Activated T-cell treated with anti-CD3 and anti-CD28 coated beads for 4 hours (primary cell): ENCODE data around the gene CBLN1.
"Not testable (repeated sequence)": the region's sequence is repeated elsewhere in the genome, so short reads cannot be mapped to it uniquely, and the experiment has no call there.

Experiments used
- DNase-seq: peaks from one replicate; pipeline ENCODE4 v3.0.0-alpha.2; 2020

CBLN1 gene

DNA sequence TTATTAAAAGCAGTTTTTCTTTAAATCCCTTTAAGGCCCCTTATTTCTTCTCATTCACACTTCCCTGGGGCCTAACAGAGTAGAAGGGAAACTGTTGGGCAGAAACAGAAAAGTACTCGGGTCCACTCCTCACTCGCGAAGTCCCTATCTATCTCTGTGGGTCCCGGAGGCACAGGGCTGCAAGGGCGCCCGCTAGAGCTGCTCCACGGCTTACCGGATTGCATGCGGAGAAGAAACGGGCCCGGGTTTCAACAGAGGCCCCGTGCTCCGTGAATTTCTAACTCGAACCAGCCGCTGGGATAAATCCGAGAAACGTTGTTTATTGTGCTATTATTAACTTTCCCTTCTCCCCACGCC lies 4.3 kb downstream of the CBLN1 start:
- no peak for DNase-seq

DNA sequence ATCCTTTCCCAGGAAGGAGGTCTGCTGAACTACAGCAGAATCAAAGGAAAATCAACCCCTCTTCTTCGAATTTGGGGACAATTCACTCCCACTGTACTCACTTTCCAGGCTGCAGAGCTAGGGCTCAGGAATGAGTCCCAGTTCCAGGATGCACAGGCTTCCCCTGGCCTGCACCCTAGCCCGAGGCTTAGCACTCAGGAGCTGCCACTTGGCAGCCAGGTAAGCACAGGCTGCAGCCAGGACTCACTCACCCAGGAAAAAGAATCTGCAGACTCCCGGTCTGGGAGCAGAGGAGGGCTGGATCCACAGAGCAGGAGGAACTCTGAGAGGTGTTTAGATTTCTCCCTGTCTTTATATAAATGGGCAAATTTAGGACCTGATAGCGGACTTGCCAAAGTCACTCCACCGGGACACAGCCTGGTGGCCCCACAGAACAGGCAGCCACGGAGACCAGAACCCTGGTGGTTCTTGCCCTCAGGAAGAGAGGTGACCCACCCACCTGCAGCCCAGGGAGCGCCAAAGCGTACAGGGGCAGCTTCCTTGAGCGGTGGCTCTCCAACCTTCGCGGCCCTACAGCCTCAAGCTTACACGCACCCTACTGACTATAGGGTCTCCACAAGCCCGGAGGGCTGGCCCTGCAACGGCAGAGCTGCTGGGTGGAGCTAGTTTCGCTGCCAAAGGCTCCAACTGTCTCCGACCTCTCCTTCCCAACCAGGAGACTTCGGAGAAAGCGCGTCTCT lies 4.8 kb downstream of the CBLN1 start:
- no peak for DNase-seq

DNA sequence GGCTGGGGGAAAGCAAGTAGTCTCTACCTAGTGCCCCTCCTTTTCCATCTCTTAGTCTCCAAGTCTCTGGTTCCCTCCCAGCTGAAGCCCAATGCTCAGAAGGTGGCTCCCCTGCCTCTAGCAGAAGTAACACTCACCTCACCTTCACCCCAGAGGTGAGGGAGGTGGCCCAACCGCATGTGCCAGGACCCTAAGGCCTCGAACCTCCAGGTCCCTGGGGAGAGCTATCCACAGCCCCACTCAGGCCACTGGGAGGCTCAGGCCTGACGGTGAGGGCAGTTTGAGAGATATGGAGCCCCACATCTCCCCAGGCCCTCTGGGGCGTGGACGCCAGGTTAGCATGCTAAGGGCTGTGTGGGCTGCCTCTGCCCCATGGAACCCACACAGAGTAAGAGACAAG lies 5.8 kb downstream of the CBLN1 start:
- no peak for DNase-seq

DNA sequence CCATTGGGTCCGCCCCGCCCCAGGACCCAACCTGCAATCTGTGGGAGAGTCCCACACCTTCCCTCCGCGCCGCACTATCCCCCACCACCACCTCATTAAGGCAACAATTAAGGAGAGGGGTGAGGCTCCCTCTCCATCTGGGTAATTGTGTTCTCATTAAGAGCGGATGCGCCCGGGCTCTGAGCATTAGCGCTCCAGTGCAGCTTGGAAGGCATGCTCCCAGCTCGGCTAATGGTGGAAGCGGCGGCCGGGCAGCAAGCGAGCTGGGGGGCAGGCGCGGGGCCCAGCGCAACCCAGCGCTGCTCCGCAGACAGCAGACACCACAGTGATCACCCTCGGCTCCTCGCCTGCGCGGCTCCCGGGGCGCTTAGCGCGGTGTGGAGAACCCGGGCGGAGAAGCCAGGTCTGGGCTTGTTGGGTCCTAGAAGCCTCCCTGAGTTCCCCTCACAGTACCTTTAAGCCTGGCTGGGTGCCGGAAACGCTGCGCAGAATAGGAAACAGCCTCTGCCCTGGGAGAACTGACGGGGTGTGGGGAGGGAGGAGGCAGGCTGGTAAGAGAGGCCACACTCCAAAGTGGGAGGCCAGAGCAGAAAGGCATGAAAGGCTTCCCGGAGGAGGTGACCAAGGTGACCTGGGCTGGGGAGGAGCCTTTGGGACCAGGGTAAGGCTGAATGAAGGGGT lies 6.4 kb downstream of the CBLN1 start:
- no peak for DNase-seq

DNA sequence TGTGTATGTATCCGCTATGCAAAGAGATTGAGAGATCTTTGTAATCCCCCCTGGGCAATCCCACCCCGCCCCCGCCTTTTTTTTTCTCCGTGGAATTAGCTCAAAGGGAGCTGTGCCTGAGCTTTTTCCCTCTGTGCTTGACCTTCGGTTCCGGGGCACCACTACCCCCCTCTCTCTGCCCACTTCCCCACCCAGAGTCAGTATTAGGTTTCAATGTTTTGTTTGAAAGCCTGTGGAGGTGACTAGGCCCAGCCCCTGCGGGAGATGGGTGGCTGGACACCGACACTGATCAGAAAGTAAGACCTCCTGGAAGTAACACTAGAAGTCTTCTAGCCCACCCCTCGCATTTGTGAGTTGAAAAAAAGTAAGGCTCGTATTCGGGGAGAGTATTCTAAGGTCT lies 7.0 kb downstream of the CBLN1 start:
- no peak for DNase-seq

DNA sequence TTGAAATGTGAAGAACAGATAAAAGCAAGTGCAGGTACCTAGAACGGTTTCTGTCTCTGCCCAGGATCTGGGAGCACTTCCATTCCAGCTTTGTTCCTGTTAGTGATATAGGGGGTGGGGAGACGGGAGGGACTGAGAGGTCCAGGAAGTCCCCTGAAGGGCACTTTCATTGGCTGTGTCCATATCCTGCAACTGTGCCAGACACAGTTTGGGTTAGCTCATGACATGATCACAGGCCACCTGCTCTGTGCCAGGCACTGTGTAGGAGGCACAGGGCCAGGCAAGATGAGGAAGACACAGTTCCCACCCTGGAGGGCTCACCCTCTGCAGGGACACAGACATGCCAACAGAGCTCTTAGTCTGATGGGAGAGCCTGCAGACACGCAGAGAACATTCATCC lies 7.9 kb downstream of the CBLN1 start:
- DNase-seq: no peak

DNA sequence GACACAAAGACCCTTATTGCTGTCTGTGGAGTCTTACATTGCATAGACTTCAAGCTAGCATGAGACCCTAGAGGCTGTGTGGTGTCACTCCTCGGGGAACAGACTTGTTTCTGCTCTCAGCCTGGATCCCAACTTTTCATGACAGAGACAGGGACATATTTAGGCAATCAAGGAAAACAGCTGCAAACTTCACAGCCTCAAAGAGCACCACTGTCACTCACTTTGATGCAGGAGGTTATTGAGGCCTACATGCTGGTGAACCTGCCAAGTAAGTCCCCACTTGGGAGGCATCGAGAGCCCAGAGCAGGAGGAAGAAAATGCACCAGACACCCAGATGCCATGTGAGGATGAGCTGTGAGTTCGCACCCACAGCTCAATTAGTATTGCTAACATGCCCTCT lies 10.3 kb downstream of the CBLN1 start:
- DNase-seq: no peak

DNA sequence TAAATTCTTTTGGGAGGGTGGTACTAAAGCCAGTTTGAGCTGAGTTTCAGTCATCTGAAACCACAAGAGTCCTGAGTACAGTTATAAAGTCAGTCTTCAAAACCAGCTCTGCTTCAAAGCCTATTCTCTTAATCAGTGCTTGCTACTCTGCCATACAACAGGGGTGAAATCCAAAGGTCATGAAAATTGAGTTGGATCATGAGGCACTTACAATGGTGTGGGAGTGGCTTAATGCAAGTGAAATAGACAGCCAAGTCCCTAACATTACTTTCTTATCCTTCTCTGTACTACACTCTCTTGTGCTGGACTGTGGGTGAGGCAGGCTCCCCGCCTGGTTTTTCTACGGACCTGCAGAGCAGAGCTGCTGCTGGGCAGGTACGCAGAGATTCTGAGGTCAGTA lies 12.4 kb downstream of the CBLN1 start:
- no peak for DNase-seq

DNA sequence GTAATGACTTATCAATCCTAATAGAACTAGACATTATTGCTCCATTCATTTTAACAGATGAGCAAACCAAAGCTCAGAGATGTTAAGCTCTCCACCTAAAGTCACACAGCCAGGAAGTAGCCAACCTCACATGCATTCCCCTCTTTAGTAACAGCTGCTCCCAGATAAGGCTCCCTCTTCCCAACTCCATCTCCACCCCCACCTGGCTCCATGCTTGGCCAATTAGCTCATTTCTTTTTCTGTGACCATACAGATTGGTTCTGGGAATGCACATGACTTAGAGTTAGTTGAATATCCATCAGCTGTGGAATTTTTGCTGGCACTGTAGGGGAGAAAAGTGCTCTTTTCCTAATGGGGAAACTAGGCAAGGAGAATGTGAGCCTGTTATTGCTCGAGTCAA lies 13.0 kb downstream of the CBLN1 start:
- no peak for DNase-seq

DNA sequence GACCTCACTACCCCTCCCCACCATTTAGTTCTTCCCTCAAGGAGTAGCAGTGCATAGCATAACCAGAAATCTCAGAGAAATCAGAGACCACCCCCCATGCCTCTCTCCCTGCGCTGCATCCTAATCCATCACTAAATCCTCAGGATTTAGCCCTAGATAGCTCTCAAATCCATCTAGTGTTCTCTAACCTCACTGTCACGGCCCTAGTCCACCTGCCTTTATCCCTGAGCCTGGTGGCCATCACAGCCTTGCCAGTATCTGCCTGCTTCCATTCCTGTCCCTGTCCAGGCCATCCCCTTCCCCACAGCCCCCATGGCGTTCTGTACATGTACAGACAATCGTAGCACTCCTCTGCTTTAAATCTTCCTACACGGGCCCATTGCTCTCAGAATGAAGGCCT lies 19.1 kb downstream of the CBLN1 start:
- DNase-seq: no peak

DNA sequence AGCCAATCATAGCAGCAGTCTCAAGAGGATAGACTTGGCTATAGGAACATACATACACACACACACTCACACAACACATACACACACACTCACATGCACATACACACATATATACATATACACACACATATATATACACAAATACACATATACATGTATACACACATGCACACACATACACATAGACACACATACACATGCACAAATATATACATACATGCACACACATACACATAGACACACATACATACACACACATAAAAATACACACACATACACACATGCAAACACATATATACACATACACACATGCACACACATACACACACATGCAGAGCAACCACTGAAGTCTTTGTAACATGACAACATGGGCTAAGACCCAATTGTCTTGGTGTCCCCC lies 19.7 kb downstream of the CBLN1 start:
- DNase-seq: no peak

DNA sequence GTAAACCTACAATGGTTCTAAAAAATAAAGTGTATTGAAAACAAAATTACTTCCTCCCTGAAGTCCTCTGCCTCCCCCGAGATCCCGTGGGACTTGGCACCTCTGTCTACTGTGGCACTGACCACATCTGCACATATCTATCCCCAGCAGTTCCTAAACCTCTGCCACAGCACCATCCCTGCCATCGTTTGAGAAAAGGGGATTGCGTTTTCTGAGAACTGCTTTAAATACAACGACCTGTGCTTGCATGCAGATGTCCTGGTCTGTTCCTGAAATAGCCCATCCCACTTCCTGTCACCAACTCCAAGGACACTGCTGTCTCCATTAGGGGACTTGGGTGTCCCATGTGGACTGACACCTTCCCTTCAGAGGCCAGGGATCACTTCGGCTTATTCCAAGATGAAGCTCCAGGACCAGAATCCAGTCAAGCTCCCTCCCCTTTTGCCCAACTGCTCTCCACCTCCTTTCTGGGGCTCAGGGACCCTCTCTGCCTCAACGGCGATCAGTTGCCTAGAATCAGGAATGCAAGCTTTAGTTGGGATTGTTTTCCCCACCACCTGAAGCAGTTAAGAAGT lies 20.6 kb downstream of the CBLN1 start:
- no peak for DNase-seq

DNA sequence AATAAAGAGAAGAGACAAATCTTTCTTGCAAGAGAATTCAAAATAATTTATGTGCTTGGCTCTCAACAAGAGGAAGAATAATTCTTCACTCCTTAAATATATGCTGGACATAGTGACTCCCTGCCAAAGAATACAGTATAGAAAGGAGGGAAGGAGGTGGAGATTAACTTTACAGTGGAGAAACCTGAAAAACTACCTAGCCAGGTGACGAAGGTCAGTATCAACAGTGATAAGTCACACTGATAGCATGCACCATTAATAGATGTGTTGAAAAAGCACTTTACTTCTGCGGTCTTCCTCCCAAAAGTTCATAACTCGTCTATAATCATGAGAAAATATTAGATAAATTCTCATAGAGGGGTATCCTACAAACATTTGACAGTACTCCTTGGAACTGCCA lies 21.4 kb downstream of the CBLN1 start:
- no peak for DNase-seq

DNA sequence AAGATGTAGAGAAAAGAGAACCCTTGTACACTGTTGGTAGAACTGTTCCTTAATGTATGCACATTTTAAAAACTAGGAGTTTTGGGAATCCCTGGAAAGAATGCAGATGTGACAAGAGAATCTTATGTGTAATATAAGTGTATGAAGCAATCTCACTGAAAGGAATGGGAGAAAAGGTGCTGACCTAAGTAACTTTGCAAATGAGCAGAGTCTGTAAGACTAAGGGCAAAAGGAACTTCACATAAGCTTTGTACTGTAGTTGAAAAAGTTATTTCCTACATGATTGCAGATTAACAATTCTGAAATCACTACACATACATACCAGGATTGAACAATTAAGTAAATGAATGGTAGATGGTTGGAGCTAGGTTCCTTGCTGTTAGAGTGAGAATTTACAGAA lies 22.3 kb downstream of the CBLN1 start:
- no peak for DNase-seq

DNA sequence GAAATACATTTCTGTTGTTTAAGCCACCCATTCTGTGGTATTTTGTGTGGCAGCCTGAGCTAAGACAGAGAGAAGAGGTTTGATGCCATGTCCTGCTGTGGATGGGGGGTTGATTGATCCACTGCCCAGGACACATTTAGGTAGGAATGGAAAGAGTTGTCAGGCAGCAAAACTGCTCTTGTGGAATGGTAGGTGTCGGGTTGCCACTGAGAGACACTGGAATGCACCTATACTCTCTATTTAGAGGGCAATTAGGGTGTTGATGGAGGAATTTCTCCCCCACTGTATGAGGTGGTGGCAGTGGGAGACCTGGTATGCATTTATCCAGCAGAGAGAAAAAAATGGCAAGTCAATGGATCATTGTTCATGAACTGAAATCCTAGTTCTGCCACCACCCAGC lies 30.9 kb downstream of the CBLN1 start:
- DNase-seq: no peak

DNA sequence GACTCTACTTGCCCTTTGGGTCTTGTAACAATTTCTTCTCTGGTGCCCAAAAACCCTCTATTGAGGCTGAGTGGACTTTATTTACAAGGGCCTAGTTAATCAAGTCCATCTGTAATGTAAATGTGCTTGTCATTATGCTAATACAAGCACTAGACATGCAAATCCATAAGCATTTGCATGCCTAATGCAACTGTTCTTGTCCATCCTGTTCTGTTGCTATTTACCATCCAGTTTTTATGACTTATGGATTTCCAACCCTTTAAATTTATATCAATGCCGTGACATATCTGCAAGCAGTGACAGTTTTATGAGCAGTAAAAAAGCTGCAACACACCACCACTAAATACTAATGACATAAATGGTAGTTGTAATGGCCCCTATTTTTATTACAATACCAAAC lies 33.4 kb downstream of the CBLN1 start:
- no peak for DNase-seq

DNA sequence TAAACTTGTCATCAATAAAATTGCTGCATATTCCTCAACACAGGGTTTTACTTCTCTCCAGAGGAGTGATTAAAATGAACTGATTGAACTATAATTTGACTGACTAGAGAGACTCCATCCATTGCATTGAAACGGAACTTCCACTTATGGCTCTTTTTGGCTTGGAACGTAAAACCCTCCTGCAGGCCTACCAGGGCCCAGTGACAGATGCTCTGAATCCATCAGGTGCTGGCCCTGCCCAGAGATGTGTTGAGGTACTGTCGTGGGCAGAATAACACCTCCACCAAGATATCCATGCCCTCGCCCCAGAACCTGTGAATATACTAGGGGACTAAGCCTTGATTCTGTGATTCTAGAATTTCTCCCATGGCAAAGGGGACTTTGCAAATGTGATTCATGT lies 45.4 kb downstream of the CBLN1 start:
- no peak for DNase-seq

DNA sequence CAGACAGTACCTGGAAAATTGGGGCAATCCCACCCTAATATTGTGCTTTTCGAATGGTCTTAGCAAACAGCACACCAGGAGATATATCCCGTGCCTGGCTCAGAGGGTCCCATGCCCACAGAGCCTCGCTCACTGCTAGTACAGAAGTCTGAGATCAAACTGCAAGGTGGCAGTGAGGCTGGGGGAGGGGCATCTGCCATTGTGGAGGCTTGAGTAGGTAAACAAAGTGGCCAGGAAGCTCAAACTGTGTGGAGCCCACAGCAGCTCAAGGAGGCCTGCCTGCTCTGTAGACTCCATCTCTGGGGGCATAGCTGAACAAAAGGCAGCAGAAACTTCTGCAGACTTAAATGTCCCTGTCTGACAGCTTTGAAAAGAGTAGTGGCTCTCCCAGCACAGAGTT lies 53.3 kb downstream of the CBLN1 start:
- DNase-seq: not testable (repeated sequence)
